ENCODE measurements around the gene BLOC1S6. TPM values are rescaled to one million over a fixed set of nuclear protein-coding genes. Genes with fewer than 3 reads are reported as not detected.
A peak's percentile ranks its signal among the peaks of the same experiment; 100 is the strongest.

The BLOC1S6 gene
- total RNA-seq, 1 donor from 2014 or later = 64.2 TPM

GRCh38 chr15:45628136-45628535 is 41.0 kb downstream of the BLOC1S6 start:
- Histone ChIP-seq H3K9ac (ENCODE audit: low read length) (no peak overlapping the region), H3K36me3 (ENCODE audit: insufficient read depth, low read length) (no peaks in the 10 kb centered on the region), H3K9me3 (ENCODE audit: insufficient read depth, low read depth, low read length) (no peaks in the 10 kb centered on the region), H3K4me1 (ENCODE audit: insufficient read depth, low read length) (peaks cover 9% of the 10 kb centered on the region), H2AFZ (ENCODE audit: low read depth, low read length) (no peak overlapping the region), H3K4me2 (ENCODE audit: low read length) (no peak overlapping the region), H3K79me2 (ENCODE audit: insufficient read depth, low read length) (no peaks in the 10 kb centered on the region), H4K20me1 (ENCODE audit: insufficient read depth, low read length) (no peaks in the 10 kb centered on the region), H3K4me3 (ENCODE audit: insufficient read depth, low read depth, low read length) (no peak overlapping the region), H3K27ac (ENCODE audit: low read depth, low read length) (no peak overlapping the region), H3K27me3 (ENCODE audit: insufficient read depth, low read length) (no peaks in the 10 kb centered on the region)
- no peak for DNase-seq (ENCODE audit: low read depth)
- Mint-ChIP-seq H3K4me1 (ENCODE audit: low read depth, unreplicated experiment) (peaks cover 3% of the 10 kb centered on the region), H3K9me3 (ENCODE audit: unreplicated experiment) (peaks cover 33% of the 10 kb centered on the region), H3K4me3 (ENCODE audit: unreplicated experiment) (no peak overlapping the region), H3K27me3 (ENCODE audit: low read depth, unreplicated experiment) (peaks cover 9% of the 10 kb centered on the region), H3K27ac (ENCODE audit: unreplicated experiment) (no peak overlapping the region), H3K36me3 (ENCODE audit: low read depth, unreplicated experiment) (peaks cover 1% of the 10 kb centered on the region)
- TF ChIP-seq CTCF (IDR thresholded peaks at IDR 0.05; ENCODE audit: insufficient read depth, low read depth, low read length) = no peak
- TF ChIP-seq EZH2 (IDR thresholded peaks at IDR 0.05; ENCODE audit: insufficient read depth, low read length) = no peak
- no peak for FAIRE-seq

GRCh38 chr15:45630917-45631691 is 43.9 kb downstream of the BLOC1S6 start:
- peaks cover 11% of the 10 kb centered on the region for H3K27me3 Mint-ChIP-seq (ENCODE audit: low read depth, unreplicated experiment)
- peaks cover 25% of the 10 kb centered on the region for H3K4me1 ChIP-seq (ENCODE audit: insufficient read depth, low read length)
- no peaks in the 10 kb centered on the region for H3K36me3 Mint-ChIP-seq (ENCODE audit: low read depth, unreplicated experiment)
- no peak overlapping the region for H3K4me3 Mint-ChIP-seq (ENCODE audit: unreplicated experiment)
- FAIRE-seq (peak; percentile 88), DNase-seq (ENCODE audit: low read depth) (peak; percentile 91)
- H3K4me3 ChIP-seq (ENCODE audit: insufficient read depth, low read depth, low read length) = peak overlapping the region; percentile 46
- peak overlapping the region; percentile 31 for H3K27ac ChIP-seq (ENCODE audit: low read depth, low read length)
- peak overlapping the region; percentile 12 for H3K27ac Mint-ChIP-seq (ENCODE audit: unreplicated experiment)
- TF ChIP-seq EZH2 (IDR thresholded peaks at IDR 0.05; ENCODE audit: insufficient read depth, low read length) (no peak), CTCF (IDR thresholded peaks at IDR 0.05; ENCODE audit: insufficient read depth, low read depth, low read length) (no peak)
- peak overlapping the region; percentile 82 for H3K4me2 ChIP-seq (ENCODE audit: low read length)
- H4K20me1 ChIP-seq (ENCODE audit: insufficient read depth, low read length) = no peaks in the 10 kb centered on the region
- H2AFZ ChIP-seq (ENCODE audit: low read depth, low read length) = peak overlapping the region; percentile 62
- H3K79me2 ChIP-seq (ENCODE audit: insufficient read depth, low read length) = no peaks in the 10 kb centered on the region
- H3K4me1 Mint-ChIP-seq (ENCODE audit: low read depth, unreplicated experiment) = peaks cover 3% of the 10 kb centered on the region
- H3K9me3 Mint-ChIP-seq (ENCODE audit: unreplicated experiment) = peaks cover 18% of the 10 kb centered on the region
- H3K9me3 ChIP-seq (ENCODE audit: insufficient read depth, low read depth, low read length) = no peaks in the 10 kb centered on the region
- no peaks in the 10 kb centered on the region for H3K36me3 ChIP-seq (ENCODE audit: insufficient read depth, low read length)
- H3K27me3 ChIP-seq (ENCODE audit: insufficient read depth, low read length) = peaks cover 2% of the 10 kb centered on the region
- H3K9ac ChIP-seq (ENCODE audit: low read length) = peak overlapping the region; percentile 40

- H3K4me3 ChIP-seq (ENCODE audit: insufficient read depth, low read depth, low read length) = peak overlapping the region; percentile 46
- H3K9ac ChIP-seq (ENCODE audit: low read length) = peak overlapping the region; percentile 40
- H2AFZ ChIP-seq (ENCODE audit: low read depth, low read length) = peak overlapping the region; percentile 62
- Mint-ChIP-seq H3K36me3 (ENCODE audit: low read depth, unreplicated experiment) (no peaks in the 10 kb centered on the region), H3K9me3 (ENCODE audit: unreplicated experiment) (peaks cover 12% of the 10 kb centered on the region), H3K4me1 (ENCODE audit: low read depth, unreplicated experiment) (peaks cover 3% of the 10 kb centered on the region), H3K27me3 (ENCODE audit: low read depth, unreplicated experiment) (peaks cover 11% of the 10 kb centered on the region), H3K4me3 (ENCODE audit: unreplicated experiment) (no peak overlapping the region), H3K27ac (ENCODE audit: unreplicated experiment) (peak overlapping the region; percentile 12)
- H3K4me1 ChIP-seq (ENCODE audit: insufficient read depth, low read length) = peaks cover 25% of the 10 kb centered on the region
- no peaks in the 10 kb centered on the region for H3K36me3 ChIP-seq (ENCODE audit: insufficient read depth, low read length)
- TF ChIP-seq CTCF (IDR thresholded peaks at IDR 0.05; ENCODE audit: insufficient read depth, low read depth, low read length) = no peak
- no peak for TF ChIP-seq EZH2 (IDR thresholded peaks at IDR 0.05; ENCODE audit: insufficient read depth, low read length)
- peak overlapping the region; percentile 31 for H3K27ac ChIP-seq (ENCODE audit: low read depth, low read length)
- no peaks in the 10 kb centered on the region for H3K79me2 ChIP-seq (ENCODE audit: insufficient read depth, low read length)
- H3K4me2 ChIP-seq (ENCODE audit: low read length) = peak overlapping the region; percentile 82
- DNase-seq (ENCODE audit: low read depth) (no peak), FAIRE-seq (no peak)
- peaks cover 2% of the 10 kb centered on the region for H3K27me3 ChIP-seq (ENCODE audit: insufficient read depth, low read length)
- no peaks in the 10 kb centered on the region for H4K20me1 ChIP-seq (ENCODE audit: insufficient read depth, low read length)
- no peaks in the 10 kb centered on the region for H3K9me3 ChIP-seq (ENCODE audit: insufficient read depth, low read depth, low read length)
These were observed 44.6 kb downstream of the BLOC1S6 start for GRCh38 chr15:45631776-45632175.
